ENCODE data around the gene DYNC1LI2.

The DYNC1LI2 gene

GRCh38 chr16:66774981-66775380 is 23.6 kb upstream of the DYNC1LI2 start:
- TF ChIP-seq, protein P1, sequence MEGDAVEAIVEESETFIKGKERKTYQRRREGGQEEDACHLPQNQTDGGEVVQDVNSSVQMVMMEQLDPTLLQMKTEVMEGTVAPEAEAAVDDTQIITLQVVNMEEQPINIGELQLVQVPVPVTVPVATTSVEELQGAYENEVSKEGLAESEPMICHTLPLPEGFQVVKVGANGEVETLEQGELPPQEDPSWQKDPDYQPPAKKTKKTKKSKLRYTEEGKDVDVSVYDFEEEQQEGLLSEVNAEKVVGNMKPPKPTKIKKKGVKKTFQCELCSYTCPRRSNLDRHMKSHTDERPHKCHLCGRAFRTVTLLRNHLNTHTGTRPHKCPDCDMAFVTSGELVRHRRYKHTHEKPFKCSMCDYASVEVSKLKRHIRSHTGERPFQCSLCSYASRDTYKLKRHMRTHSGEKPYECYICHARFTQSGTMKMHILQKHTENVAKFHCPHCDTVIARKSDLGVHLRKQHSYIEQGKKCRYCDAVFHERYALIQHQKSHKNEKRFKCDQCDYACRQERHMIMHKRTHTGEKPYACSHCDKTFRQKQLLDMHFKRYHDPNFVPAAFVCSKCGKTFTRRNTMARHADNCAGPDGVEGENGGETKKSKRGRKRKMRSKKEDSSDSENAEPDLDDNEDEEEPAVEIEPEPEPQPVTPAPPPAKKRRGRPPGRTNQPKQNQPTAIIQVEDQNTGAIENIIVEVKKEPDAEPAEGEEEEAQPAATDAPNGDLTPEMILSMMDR (IDR thresholded peaks at IDR 0.05) = no peak

GRCh38 chr16:66758086-66758485 is 6.7 kb upstream of the DYNC1LI2 start:
- TF ChIP-seq, protein P1 (IDR thresholded peaks at IDR 0.05) = no peak

- TF ChIP-seq, protein P1 (IDR thresholded peaks at IDR 0.05) = no peak
Observed at GRCh38 chr16:66754819-66755218, 3.4 kb upstream of the DYNC1LI2 start.

- TF ChIP-seq, protein P1 (IDR thresholded peaks at IDR 0.05) = no peak
Observed at GRCh38 chr16:66754211-66754610, 2.8 kb upstream of the DYNC1LI2 start.

GRCh38 chr16:66752958-66753357 is 1.5 kb upstream of the DYNC1LI2 start:
- TF ChIP-seq, protein P1 (IDR thresholded peaks at IDR 0.05) = no peak

- TF ChIP-seq, protein P1 (IDR thresholded peaks at IDR 0.05) = no peak
Observed at GRCh38 chr16:66752379-66752778, 970 bp upstream of the DYNC1LI2 start.

DNA sequence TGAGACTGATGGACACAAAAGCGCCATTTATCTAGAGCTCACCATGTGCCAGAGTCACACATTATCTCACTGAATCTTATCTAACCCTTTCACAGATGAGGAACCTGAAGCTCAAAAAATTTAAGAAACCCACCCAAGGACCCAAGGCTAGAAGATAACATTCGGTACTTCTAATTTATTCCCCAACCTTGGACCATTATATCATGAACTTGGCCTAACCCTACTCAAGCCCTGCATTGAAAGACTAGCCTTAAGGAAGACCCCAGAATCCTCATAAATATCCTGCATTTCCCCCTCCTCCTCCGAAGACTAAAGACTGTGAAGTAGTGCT is 548 bp upstream of the DYNC1LI2 start:
- TF ChIP-seq, protein P1 (IDR thresholded peaks at IDR 0.05) = peak; percentile 23; the same call in 1 of the 2 replicates

DNA sequence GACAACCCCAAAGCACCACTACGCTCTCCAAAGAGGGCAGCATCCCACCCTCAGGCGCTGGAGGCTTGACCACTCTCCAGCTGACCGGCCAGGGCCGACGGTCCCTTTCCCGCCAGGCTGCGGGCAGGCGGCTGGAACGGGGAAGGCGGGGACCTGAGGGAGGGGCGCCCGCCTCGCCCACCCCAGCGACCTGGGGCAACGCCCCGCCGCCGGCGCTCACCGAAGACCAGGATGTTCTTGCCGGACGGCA is 431 bp downstream of the DYNC1LI2 start:
- TF ChIP-seq, protein P1 (IDR thresholded peaks at IDR 0.05) = no peak
